HL-60 (cell line): Measurements from ENCODE around the gene ZAP70.
A peak's percentile ranks its signal among the peaks of the same experiment; 100 is the strongest.

Source experiments
- GABPA ChIP-seq: IDR thresholded peaks from 2 replicates; pipeline ENCODE4 v1.6.1; 2012; ENCODE audit warnings: low read depth
- POLR2AphosphoS5 ChIP-seq: IDR thresholded peaks from 2 replicates; pipeline ENCODE4 v1.6.1; 2012; ENCODE audit warnings: low read depth
- TF ChIP-seq, protein P1 (sequence below): IDR thresholded peaks from one replicate; pipeline ENCODE4 v1.5.1; 2011; ENCODE audit warnings: low read length, control low read depth, inconsistent platforms; ENCODE audit not compliant: insufficient read depth
- TF ChIP-seq, protein P2 (sequence below): IDR thresholded peaks from 2 replicates; pipeline ENCODE4 v1.6.1; 2012; ENCODE audit warnings: low read depth; ENCODE audit not compliant: insufficient replicate concordance

DNA sequence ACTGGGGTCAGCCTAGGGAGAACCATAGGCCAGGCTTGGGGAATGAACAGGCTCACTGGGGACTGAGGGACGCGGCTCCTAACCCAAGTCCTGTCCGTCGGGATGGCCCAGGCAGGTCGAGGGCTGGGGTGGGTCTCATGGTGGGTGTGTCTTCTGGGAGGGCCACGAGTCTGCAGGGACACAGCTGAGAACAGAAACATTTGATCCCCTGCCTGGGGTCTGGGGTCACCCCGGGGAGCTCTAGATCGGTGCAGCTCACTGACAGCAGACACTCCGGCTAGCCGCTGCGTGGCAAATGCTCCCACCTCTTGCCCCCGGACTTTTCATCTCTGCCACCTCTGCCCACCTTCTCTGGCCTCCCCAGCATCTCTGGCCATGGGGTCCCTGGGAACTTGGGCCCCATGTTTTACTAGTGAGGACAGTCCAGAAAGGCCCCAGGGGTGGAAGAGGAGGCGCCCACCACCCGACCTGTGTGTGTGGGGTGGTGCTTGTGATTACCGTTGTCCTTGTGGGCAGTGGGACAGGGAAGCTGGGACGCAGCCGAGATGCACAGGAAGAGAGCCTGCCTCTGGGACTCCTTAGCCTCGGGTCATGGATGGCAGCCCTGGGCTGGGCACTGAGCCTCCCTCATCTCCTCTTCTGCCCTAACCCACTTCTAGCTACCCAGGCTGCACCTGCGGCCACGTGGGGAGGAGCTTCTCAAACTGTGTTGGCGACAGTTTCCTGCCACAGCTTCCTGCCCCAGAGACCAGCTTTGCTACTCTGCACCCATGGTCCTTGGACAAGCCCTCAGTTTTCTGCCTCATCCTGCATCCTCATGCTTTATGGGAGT, 4.9 kb downstream of the ZAP70 start:
- TF ChIP-seq, protein P1, sequence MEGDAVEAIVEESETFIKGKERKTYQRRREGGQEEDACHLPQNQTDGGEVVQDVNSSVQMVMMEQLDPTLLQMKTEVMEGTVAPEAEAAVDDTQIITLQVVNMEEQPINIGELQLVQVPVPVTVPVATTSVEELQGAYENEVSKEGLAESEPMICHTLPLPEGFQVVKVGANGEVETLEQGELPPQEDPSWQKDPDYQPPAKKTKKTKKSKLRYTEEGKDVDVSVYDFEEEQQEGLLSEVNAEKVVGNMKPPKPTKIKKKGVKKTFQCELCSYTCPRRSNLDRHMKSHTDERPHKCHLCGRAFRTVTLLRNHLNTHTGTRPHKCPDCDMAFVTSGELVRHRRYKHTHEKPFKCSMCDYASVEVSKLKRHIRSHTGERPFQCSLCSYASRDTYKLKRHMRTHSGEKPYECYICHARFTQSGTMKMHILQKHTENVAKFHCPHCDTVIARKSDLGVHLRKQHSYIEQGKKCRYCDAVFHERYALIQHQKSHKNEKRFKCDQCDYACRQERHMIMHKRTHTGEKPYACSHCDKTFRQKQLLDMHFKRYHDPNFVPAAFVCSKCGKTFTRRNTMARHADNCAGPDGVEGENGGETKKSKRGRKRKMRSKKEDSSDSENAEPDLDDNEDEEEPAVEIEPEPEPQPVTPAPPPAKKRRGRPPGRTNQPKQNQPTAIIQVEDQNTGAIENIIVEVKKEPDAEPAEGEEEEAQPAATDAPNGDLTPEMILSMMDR, result no peak
- TF ChIP-seq POLR2AphosphoS5, result peak; percentile 54; the same call in 1 of the 2 replicates
- TF ChIP-seq, protein P2, sequence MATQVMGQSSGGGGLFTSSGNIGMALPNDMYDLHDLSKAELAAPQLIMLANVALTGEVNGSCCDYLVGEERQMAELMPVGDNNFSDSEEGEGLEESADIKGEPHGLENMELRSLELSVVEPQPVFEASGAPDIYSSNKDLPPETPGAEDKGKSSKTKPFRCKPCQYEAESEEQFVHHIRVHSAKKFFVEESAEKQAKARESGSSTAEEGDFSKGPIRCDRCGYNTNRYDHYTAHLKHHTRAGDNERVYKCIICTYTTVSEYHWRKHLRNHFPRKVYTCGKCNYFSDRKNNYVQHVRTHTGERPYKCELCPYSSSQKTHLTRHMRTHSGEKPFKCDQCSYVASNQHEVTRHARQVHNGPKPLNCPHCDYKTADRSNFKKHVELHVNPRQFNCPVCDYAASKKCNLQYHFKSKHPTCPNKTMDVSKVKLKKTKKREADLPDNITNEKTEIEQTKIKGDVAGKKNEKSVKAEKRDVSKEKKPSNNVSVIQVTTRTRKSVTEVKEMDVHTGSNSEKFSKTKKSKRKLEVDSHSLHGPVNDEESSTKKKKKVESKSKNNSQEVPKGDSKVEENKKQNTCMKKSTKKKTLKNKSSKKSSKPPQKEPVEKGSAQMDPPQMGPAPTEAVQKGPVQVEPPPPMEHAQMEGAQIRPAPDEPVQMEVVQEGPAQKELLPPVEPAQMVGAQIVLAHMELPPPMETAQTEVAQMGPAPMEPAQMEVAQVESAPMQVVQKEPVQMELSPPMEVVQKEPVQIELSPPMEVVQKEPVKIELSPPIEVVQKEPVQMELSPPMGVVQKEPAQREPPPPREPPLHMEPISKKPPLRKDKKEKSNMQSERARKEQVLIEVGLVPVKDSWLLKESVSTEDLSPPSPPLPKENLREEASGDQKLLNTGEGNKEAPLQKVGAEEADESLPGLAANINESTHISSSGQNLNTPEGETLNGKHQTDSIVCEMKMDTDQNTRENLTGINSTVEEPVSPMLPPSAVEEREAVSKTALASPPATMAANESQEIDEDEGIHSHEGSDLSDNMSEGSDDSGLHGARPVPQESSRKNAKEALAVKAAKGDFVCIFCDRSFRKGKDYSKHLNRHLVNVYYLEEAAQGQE, result no peak
- TF ChIP-seq GABPA, result no peak
